Measurements from ENCODE around the gene TTLL8.

The TTLL8 gene

DNA sequence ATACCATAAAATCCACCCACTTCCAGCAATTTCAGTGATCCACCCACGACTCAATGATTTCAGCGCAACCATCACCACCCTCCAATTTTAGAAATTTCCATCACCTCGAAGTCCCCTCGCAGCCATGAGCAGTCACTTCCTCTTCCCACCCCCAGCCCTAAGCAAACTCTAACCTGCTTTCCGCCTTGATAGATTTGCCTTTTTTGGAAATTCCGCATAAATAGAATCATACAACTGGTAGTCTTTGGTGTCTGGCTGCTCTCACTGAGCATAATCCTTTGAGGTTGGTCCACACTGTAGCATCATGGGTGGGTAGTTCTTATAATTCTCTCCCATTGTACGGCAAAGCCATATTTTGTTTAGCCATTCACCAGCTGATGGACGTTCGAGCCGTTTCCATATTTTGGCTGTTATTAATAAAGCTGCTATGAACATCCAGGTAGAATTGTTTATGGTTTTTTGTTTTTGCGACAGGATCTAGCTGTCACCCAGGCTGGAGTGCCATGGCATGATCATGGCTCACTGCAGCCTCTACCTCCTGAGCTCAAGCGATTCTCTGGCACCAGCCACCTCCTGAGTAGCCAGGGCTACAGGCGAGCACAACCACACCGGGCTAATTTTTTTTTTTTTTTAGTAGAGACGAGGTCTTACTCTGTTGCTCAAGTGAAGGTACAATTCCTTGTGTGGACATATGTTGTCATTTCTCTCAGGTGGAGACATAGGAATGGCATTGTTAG lies 81.5 kb downstream of the TTLL8 start:
- DNase-seq, result peak; percentile 59

DNA sequence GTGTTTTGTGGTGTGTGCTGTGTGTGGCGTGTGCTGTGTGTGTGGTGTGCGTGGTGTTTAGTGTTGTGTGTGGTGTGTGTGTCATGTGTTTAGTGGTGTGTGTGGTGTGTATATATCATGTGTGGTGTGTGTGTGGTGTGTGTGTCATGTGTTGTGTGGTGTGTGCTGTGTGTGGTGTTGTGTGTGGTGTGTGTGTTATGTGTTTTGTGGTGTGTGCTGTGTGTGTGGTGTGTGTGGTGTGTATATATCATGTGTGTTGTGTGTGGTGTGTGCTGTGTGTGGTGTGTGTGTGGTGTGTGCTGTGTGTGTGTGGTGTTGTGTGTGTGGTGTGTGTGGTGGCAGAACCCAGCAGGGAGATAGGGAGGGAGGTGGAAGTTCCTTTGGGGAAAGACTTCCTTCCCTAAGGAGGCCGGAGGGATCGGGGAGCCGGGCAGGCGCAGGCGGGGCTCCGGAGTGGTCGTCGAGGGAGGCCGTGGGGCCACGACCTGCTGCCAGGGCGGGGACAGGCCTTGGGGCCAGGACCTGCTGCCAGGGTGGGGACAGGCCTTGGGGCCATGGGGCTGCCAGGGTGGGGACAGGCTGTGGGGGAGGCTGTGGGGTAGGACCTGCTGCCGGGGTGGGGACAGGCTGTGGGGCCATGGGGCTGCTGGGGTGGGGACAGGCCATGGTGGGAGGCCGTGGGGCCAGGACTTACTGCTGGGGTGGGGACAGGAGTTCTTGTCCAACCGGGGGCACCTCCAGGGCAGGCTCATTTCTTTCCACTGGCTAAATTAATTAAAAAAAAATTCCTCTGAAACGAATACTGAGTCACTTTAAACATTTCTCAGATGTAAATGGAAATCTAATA lies 82.3 kb downstream of the TTLL8 start:
- DNase-seq, result no peak

DNA sequence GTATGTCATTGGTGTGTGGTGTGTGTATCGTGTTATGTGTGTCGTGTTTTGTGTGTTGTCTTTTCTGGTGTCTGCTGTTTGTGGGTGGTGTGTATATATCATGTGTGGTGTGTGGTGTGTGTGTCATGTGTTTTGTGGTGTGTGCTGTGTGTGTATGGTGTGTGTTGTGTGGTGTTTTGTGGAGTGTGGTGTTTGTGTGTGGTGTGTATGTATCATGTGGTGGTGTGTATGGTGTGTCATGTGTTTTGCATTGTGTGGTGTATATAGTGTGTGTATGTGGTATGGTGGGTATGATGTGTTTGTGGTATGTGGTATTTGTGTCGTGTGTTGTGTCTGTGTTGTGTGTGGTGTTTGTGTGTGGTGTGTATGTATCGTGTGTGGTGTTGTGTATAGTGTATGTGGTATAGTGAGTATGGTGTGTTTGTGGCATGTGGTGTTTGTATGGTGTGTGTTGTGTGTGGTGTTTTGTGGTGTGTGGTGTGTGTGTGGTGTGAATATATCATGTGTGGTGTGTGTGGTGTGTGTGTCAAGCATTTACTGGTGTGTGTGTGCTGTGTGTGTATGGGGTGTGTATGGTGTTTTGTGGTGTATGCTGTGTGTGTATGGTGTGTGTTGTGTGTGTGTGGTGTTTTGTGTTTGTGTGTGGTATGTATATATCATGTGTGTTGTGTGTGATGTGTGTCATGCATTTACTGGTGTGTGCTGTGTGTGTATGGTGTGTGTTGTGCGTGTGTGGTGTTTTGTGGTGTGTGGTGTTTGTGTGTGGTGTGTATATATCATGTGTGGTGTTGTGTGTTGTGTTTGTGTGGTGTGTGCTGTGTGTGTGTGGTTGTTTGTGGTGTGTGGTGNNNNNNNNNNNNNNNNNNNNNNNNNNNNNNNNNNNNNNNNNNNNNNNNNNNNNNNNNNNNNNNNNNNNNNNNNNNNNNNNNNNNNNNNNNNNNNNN lies 84.8 kb downstream of the TTLL8 start:
- no peak for DNase-seq

DNA sequence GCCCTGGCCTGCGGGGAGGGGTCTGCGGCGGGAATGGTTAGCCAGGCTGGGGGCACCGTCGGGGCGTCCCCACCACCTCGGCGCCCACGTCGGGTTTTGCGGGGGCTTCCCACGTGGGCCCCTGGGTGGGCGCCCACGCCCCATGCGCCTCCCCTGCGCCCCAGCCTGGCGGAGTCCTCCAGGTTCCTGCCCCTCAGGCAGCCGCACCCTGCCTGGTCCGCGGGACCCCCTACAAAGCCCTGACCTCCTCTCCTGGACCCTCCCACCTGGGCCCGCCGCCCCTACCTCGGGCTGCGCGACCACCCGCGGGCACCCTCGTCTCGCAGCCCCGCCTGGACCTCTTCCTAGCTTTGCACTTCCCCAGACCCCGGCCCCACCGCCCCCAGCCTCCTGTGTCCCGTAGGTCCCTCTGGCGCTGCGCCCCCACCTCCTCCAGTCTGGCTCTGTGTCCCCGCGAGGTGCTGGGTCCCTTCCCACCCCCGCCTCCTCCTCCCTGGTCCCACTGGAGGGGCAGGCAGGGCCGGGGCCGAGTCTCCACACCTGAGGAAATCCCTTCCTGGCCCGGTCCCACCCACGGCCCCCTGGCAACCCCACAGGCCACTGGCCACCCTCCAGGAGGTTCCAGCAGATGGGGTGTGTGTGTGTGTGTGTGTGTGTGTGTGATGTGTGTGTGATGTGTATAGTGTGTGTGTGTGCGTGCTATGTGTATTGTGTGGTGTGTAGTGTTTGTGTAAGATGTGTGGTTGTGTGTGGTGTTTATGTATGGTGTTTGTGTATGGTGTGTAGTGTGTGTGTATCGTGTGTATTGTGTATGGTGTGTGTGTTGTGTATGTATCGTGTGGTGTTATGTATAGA lies 85.7 kb downstream of the TTLL8 start:
- DNase-seq, result no peak

DNA sequence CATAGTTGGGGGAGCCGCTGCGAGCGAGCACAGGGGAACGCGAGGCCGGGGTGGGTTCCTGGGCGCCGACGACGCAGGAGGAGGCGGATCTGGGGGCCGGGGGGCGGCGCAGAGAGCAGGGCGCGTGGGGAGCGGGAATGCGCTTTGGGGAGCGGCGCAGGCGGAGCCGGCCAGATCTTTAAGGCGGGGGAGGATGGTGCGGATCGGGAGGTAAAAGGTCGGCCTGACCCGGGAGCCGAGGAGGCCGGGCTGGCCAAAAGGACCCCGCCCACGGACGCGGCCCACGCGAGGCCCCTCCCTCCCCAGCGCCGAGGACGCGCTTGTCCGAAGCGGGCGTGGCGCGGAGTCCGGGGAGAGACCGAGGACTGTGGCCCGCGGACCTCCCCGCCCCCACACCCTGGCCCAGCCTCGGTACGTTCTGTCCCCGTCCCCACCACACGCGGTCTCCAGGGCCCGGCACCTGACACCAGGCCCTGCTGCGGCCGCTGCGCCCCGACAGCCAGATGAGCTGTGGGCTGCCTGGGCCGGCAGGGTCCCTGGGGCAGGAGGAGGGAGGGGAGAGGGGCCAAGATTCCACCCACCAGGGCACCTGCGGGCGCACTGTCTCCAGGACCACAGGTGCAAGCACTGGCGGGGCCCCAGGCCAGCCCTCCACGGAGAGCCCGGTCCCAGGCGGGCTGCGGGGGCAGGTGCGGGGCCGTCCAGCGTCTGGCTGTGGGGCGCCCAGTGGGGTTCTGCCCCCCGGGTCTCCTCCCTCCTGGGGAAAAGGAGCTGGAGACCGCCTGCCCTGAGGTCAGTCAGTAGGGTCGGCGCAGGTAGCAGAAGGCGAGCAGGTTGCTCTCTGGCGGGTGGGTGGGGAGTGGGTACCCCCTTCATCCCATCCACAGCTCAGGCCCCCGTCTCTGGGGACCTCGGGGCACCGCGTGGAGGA lies 86.6 kb downstream of the TTLL8 start:
- peak; percentile 66 for DNase-seq

DNA sequence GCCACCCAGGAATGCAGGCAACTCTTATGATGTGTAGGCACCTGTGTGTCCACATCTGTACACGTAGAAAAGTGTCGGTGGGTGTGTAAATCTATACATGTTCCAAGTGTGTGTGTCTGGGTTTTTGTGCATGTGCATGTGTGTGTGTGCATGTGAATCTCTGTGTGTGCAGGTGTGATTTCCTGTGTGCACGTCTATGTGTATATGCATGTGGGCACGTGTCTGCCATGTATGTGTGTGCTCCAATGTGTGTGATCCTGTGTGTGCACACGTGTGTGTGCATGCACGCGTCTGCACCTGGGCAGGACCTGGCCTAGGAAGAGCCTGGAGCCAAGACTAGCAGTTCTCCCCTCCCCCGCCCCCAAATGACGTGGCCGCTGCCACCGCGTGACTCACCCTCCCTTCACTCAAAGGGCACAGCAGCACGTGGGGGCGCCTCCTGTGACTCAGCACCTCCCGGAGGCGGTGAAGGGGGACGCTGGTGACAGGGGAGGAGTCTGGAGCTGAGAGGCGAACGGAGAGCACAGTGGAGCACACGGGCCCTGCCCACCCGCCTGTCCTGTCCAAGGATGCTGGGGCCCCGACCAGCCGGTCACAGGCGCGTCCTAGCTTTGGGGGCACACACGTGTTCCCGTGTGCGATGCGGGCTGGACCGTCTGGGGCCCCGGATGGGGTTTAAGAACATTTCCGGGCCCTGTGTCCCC lies 87.4 kb downstream of the TTLL8 start:
- DNase-seq, result peak; percentile 95

DNA sequence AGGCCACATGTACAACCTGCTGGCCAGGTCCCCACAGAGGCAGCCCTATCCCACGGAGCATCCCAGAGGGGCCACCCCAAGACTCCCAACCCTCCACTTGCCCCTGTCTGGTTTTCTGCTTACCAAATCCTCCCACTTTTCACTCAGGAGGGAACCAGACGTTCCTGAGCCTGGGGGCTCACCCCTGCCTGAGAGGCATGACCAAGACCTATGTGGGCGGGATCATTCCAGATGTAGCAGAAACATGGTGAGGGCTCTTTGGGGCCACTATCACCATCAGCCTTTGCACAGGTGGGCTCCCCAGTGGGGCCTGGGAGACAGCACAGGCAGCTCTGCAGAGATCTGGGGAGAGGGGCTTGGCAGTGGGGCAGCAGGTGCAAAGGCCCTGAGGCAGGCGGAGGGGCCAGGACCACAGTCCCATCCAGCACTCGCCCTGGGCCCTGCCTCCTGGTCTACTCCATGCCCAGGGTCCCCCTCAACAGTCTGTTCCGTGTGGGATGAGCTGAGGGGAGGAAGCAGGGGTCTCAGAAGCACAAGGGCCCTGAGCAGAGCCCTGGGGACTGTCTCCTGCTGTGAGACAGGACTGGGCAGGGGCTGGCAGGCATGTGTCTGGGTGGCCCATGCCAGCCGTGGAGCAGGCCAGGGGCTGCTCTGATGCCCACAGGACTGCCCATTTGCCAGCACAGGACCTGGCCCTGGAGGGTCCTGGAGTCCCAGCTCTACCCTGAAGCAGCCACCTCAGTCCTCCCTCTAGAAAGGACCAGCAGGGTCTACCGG lies 88.2 kb downstream of the TTLL8 start:
- no peak for DNase-seq

DNA sequence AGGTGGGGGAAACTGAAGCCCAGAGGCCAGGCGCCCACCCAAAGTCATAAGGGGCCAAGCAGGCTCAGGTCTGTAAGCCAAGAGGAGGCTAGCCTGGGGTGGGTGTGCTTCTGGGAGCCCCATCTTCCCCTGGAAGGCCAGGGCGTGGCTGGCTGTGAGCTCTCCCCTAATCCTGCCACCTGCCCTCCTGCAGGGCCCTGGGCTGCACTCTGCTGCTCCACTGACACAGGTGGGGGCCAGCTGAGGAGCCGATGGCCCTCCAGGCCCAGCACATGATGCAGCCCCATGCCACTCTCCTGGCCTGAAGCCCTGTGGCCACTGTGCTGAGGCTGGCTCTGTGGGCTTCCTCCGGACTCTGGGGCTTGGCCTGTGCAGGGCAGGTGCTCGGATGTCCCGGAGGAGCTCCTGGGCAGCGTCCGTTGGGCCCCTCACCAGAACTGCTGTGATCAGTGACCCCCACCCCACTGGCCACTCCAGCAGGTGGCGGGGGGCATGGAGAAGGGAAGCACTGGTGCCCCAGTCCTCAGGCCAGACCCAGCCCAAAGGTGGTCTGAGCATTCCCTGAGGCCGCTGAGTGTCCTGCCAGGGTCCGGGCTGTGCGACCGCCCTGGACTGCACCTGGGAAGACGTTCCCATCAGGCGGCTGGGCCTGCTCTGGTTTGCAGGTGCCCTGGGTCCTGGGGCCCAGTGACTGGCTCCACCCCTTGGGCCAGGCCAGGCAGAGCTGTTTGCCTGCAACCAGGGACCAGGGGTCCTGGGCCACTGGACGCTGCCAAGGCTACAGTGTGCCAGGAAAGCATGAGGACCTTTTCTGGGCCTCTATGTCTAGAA lies 89.1 kb downstream of the TTLL8 start:
- no peak for DNase-seq
